ENCODE data around the gene ATP4B. TPM values are rescaled to one million over a fixed set of nuclear protein-coding genes. Genes with fewer than 3 reads are reported as not detected.
"Not testable (repeated sequence)": the region's sequence is repeated elsewhere in the genome, so short reads cannot be mapped to it uniquely, and the experiment has no call there.

The ATP4B gene
- polyA plus RNA-seq, 2 of the 4 experiments (the other 2 are of a cell fraction): not detected

DNA sequence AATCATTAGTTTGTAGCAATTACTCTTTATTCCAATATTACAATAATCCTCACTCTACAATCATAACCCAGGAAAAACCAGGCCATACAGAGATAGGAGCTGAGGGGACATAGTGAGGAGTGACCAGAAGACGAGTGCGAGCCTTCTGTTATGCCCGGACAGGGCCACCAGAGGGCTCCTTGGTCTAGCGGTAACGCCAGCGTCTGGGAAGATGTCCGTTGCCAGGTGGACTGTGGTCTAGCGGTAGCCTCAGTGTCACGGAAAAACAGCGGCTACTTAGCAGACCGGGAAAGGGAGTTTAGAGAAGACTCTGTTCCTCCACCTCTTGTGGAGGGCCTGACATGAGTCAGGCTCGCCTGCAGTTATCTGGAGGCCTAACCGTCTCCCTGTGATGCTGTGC lies 36.5 kb downstream of the ATP4B start:
- POLR2A ChIA-PET, H3K4me1 ChIP-seq, H3K9me3 ChIP-seq, FAIRE-seq, H3K4me3 ChIP-seq, H3K27ac ChIP-seq, H3K4me2 ChIP-seq: not testable (repeated sequence)
- DNase-seq (ENCODE audit: low read depth in 1 of 2, low spot score in 1 of 2) (peak in 1 of 2 experiments; percentile 28), ATAC-seq (peak in 1 of 2 experiments; percentile 61; a peak in 2 of 6 replicates)
- TF ChIP-seq RAD21 (conservative IDR thresholded peaks at IDR 0.05 in 1 of 2, IDR thresholded peaks at IDR 0.05 in 1 of 2): peak; percentile 45 to 47; a peak in 4 of 5 replicates
- TF ChIP-seq CTCF (IDR thresholded peaks at IDR 0.05): peak; percentile 42
- CTCF ChIA-PET: interaction anchor here (1.1 to 1.5 kb wide), 2 partner anchors 29 to 43 kb away, joined by 3 read pairs; no protein-coding TSS in a partner anchor
- WGBS (ENCODE audit: missing lambda C conversion rate): 43% methylated on average over 13 of the region's 13 CpGs

DNA sequence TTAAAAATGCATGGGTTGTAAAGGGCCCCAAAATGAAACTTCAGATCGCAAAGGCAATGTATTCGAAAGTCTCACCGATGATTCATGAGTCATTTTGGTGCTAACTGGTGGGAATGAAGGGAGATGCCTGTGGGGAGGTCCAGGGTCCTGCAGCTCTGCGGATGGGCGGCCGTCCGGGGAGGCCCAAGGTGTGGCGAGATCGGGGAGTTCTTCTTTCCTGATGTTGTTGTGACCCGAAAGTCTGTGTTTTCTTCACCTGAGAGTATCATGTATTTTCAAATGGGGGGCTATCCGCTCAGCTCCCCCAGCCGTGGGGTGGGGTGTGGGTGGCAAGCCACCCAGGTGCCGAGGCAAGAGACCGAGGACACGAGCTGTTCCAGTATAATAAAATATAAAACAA lies 37.0 kb downstream of the ATP4B start:
- ATAC-seq (no peak; a peak in 1 of 6 replicates), FAIRE-seq (no peak), DNase-seq (ENCODE audit: low read depth in 1 of 2, low spot score in 1 of 2) (no peak)
- POLR2A ChIA-PET: no interaction called here
- Histone ChIP-seq H3K4me3 (no peak overlapping the region), H3K27ac (no peak overlapping the region), H3K4me1 (no peaks in the 10 kb centered on the region), H3K4me2 (no peak overlapping the region), H3K9me3 (no peaks in the 10 kb centered on the region)
- WGBS (ENCODE audit: missing lambda C conversion rate): 86% methylated on average over 15 of the region's 15 CpGs
- TF ChIP-seq MYC (IDR thresholded peaks at IDR 0.05; ENCODE audit: borderline replicate concordance, low read length) (no peak), ZSCAN20 (CRISPR knock-in tag; IDR thresholded peaks at IDR 0.05) (no peak), RFX5 (IDR thresholded peaks at IDR 0.05) (no peak), CTCF (IDR thresholded peaks at IDR 0.05) (no peak), EHMT2 (IDR thresholded peaks at IDR 0.05; ENCODE audit: low read depth) (no peak), HOXB5 (CRISPR knock-in tag; IDR thresholded peaks at IDR 0.05) (no peak), ZNF302 (CRISPR knock-in tag; IDR thresholded peaks at IDR 0.05) (no peak), JUNB (IDR thresholded peaks at IDR 0.05) (no peak), MAX (IDR thresholded peaks at IDR 0.05) (no peak), PHF8 (IDR thresholded peaks at IDR 0.05; ENCODE audit: borderline replicate concordance, low read depth) (no peak), CEBPB (IDR thresholded peaks at IDR 0.05) (no peak), POLR2AphosphoS2 (conservative IDR thresholded peaks at IDR 0.05; ENCODE audit: low read length) (no peak)
- TF ChIP-seq, protein P1, sequence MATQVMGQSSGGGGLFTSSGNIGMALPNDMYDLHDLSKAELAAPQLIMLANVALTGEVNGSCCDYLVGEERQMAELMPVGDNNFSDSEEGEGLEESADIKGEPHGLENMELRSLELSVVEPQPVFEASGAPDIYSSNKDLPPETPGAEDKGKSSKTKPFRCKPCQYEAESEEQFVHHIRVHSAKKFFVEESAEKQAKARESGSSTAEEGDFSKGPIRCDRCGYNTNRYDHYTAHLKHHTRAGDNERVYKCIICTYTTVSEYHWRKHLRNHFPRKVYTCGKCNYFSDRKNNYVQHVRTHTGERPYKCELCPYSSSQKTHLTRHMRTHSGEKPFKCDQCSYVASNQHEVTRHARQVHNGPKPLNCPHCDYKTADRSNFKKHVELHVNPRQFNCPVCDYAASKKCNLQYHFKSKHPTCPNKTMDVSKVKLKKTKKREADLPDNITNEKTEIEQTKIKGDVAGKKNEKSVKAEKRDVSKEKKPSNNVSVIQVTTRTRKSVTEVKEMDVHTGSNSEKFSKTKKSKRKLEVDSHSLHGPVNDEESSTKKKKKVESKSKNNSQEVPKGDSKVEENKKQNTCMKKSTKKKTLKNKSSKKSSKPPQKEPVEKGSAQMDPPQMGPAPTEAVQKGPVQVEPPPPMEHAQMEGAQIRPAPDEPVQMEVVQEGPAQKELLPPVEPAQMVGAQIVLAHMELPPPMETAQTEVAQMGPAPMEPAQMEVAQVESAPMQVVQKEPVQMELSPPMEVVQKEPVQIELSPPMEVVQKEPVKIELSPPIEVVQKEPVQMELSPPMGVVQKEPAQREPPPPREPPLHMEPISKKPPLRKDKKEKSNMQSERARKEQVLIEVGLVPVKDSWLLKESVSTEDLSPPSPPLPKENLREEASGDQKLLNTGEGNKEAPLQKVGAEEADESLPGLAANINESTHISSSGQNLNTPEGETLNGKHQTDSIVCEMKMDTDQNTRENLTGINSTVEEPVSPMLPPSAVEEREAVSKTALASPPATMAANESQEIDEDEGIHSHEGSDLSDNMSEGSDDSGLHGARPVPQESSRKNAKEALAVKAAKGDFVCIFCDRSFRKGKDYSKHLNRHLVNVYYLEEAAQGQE (IDR thresholded peaks at IDR 0.05): no peak
- TF ChIP-seq, protein P2, sequence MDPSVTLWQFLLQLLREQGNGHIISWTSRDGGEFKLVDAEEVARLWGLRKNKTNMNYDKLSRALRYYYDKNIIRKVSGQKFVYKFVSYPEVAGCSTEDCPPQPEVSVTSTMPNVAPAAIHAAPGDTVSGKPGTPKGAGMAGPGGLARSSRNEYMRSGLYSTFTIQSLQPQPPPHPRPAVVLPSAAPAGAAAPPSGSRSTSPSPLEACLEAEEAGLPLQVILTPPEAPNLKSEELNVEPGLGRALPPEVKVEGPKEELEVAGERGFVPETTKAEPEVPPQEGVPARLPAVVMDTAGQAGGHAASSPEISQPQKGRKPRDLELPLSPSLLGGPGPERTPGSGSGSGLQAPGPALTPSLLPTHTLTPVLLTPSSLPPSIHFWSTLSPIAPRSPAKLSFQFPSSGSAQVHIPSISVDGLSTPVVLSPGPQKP (IDR thresholded peaks at IDR 0.05; ENCODE audit: low read depth, low read length): no peak
- TF ChIP-seq, protein P3, sequence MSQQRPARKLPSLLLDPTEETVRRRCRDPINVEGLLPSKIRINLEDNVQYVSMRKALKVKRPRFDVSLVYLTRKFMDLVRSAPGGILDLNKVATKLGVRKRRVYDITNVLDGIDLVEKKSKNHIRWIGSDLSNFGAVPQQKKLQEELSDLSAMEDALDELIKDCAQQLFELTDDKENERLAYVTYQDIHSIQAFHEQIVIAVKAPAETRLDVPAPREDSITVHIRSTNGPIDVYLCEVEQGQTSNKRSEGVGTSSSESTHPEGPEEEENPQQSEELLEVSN (IDR thresholded peaks at IDR 0.05; ENCODE audit: borderline replicate concordance, low read depth): no peak
- TF ChIP-seq, protein P4, sequence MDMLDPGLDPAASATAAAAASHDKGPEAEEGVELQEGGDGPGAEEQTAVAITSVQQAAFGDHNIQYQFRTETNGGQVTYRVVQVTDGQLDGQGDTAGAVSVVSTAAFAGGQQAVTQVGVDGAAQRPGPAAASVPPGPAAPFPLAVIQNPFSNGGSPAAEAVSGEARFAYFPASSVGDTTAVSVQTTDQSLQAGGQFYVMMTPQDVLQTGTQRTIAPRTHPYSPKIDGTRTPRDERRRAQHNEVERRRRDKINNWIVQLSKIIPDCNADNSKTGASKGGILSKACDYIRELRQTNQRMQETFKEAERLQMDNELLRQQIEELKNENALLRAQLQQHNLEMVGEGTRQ (IDR thresholded peaks at IDR 0.05): no peak
- CTCF ChIA-PET: interaction anchor here (0.8 to 1.5 kb wide), 3 partner anchors 30 to 600 kb away, joined by 3 read pairs; no protein-coding TSS in a partner anchor
